ENCODE results near the gene JAML.

The JAML gene

GRCh38 chr11:118166641-118167040, 58.2 kb downstream of the JAML start:
- no peak for DNase-seq

GRCh38 chr11:118164885-118165284, 59.9 kb downstream of the JAML start:
- DNase-seq: no peak

- DNase-seq: no peak
These were observed 61.3 kb downstream of the JAML start for GRCh38 chr11:118163494-118163893.

GRCh38 chr11:118162846-118163245, 62.0 kb downstream of the JAML start:
- no peak for DNase-seq

- no peak for DNase-seq
These were observed 63.0 kb downstream of the JAML start for GRCh38 chr11:118161786-118162185.

GRCh38 chr11:118157186-118157895, 67.5 kb downstream of the JAML start:
- no peak for DNase-seq

- peak in 1 of 14 donors; percentile 17 for DNase-seq
These were observed 68.2 kb downstream of the JAML start for GRCh38 chr11:118156531-118157185.

GRCh38 chr11:118155776-118156530, 68.9 kb downstream of the JAML start:
- no peak for DNase-seq

- no peak for DNase-seq
These were observed 70.2 kb downstream of the JAML start for GRCh38 chr11:118154641-118155040.

- DNase-seq: no peak
These were observed 70.8 kb downstream of the JAML start for GRCh38 chr11:118153976-118154375.

- no peak for DNase-seq
These were observed 71.3 kb downstream of the JAML start for GRCh38 chr11:118153516-118153915.

GRCh38 chr11:118152552-118153471, 72.0 kb downstream of the JAML start, which contains the start of gene SCN4B:
Gene SCN4B (minus strand): TSS chr11:118152823. CDS start chr11:118152673, 150 bp downstream.
- DNase-seq: peak in 7 of 14 donors; percentile 15 to 75 (median 32)

GRCh38 chr11:118152020-118152551, 72.7 kb downstream of the JAML start:
- DNase-seq: peak in 1 of 14 donors; percentile 67

GRCh38 chr11:118151431-118151830, 73.4 kb downstream of the JAML start:
- DNase-seq: peak in 1 of 14 donors; percentile 67

GRCh38 chr11:118149493-118149892, 75.3 kb downstream of the JAML start:
- DNase-seq: no peak

GRCh38 chr11:118148856-118149255, 76.0 kb downstream of the JAML start:
- DNase-seq: no peak

- no peak for DNase-seq
These were observed 76.6 kb downstream of the JAML start for GRCh38 chr11:118148240-118148639.

GRCh38 chr11:118147502-118147901, 77.3 kb downstream of the JAML start:
- no peak for DNase-seq

- DNase-seq: no peak
These were observed 78.3 kb downstream of the JAML start for GRCh38 chr11:118146554-118146953.

GRCh38 chr11:118145285-118146227, 79.3 kb downstream of the JAML start:
- peak in 13 of 14 donors; percentile 15 to 92 (median 69) for DNase-seq
